ENCODE results near the gene DNAJB1. TPM values are rescaled to one million over a fixed set of nuclear protein-coding genes. Genes with fewer than 3 reads are reported as not detected.
"Not testable (repeated sequence)": the region's sequence is repeated elsewhere in the genome, so short reads cannot be mapped to it uniquely, and the experiment has no call there.

Gene DNAJB1
- polyA plus RNA-seq, 1 donor (not counting 4 experiments of a cell fraction or from before 2014, with no cell fraction given) = 265 TPM

- FAIRE-seq (no peak), DNase-seq (ENCODE audit: low read depth, low spot score) (no peak)
- peaks cover 7 to 16% of the 10 kb centered on the region in 2 experiments for H3K36me3 ChIP-seq (ENCODE audit: control insufficient read depth in 2 of 2, extremely low read depth in 1 of 2, insufficient read depth in 2 of 2, low read length in 2 of 2)
Measured at GRCh38 chr19:14565298-14565679, 47.1 kb upstream of the DNAJB1 start.

GRCh38 chr19:14564652-14565297 lies 46.6 kb upstream of the DNAJB1 start:
- H2AFZ ChIP-seq (ENCODE audit: control insufficient read depth, low read length); H3K4me3 ChIP-seq (ENCODE audit: control insufficient read depth in 2 of 3, extremely low read depth in 1 of 3, insufficient read depth in 2 of 3, low read depth in 1 of 3, low read length in 3 of 3); DNase-seq (ENCODE audit: low read depth, low spot score); H3K27me3 ChIP-seq (ENCODE audit: control insufficient read depth, extremely low read depth, insufficient read depth, low read length); H3K9me1 ChIP-seq (ENCODE audit: control insufficient read depth, extremely low read depth, insufficient read depth, low read length); H3K9ac ChIP-seq (ENCODE audit: control insufficient read depth, extremely low read depth, insufficient read depth, low read length); H3K4me2 ChIP-seq (ENCODE audit: control insufficient read depth, extremely low read depth, insufficient read depth, low read depth, low read length); H4K20me1 ChIP-seq (ENCODE audit: control insufficient read depth, extremely low read depth, insufficient read depth, low read length); FAIRE-seq; H3K27ac ChIP-seq (ENCODE audit: control insufficient read depth, insufficient read depth, low read length); dilution Hi-C loops (cut with MboI; ENCODE audit: extremely low pct_ligation_motif_present, low sequenced_read_pairs); H3K9me3 ChIP-seq (ENCODE audit: control insufficient read depth, low read depth, low read length): not testable (repeated sequence)
- H3K4me1 ChIP-seq (ENCODE audit: control insufficient read depth, extremely low read depth, insufficient read depth, low read length) = peaks cover 31% of the 10 kb centered on the region
- peaks cover 36% of the 10 kb centered on the region for H3K79me2 ChIP-seq (ENCODE audit: control insufficient read depth, insufficient read depth, low read length)
- peaks cover 7 to 16% of the 10 kb centered on the region in 2 experiments for H3K36me3 ChIP-seq (ENCODE audit: control insufficient read depth in 2 of 2, extremely low read depth in 1 of 2, insufficient read depth in 2 of 2, low read length in 2 of 2)

More at GRCh38 chr19:14565298-14565679, 47.1 kb upstream of the DNAJB1 start:
- Histone ChIP-seq H2AFZ (ENCODE audit: control insufficient read depth, low read length) (no peak overlapping the region), H3K9me3 (ENCODE audit: control insufficient read depth, low read depth, low read length) (no peaks in the 10 kb centered on the region), H3K4me1 (ENCODE audit: control insufficient read depth, extremely low read depth, insufficient read depth, low read length) (peaks cover 27% of the 10 kb centered on the region), H3K27me3 (ENCODE audit: control insufficient read depth, extremely low read depth, insufficient read depth, low read length) (no peaks in the 10 kb centered on the region), H3K4me2 (ENCODE audit: control insufficient read depth, extremely low read depth, insufficient read depth, low read depth, low read length) (no peak overlapping the region), H3K4me3 (ENCODE audit: control insufficient read depth in 2 of 3, extremely low read depth in 1 of 3, insufficient read depth in 2 of 3, low read depth in 1 of 3, low read length in 3 of 3) (no peak overlapping the region), H3K9ac (ENCODE audit: control insufficient read depth, extremely low read depth, insufficient read depth, low read length) (no peak overlapping the region), H3K27ac (ENCODE audit: control insufficient read depth, insufficient read depth, low read length) (no peak overlapping the region), H3K9me1 (ENCODE audit: control insufficient read depth, extremely low read depth, insufficient read depth, low read length) (no peaks in the 10 kb centered on the region), H3K79me2 (ENCODE audit: control insufficient read depth, insufficient read depth, low read length) (peaks cover 34% of the 10 kb centered on the region), H4K20me1 (ENCODE audit: control insufficient read depth, extremely low read depth, insufficient read depth, low read length) (no peaks in the 10 kb centered on the region)
- TF ChIP-seq EZH2 (IDR thresholded peaks at IDR 0.05; ENCODE audit: low read length) = no peak
- TF ChIP-seq, protein P1, sequence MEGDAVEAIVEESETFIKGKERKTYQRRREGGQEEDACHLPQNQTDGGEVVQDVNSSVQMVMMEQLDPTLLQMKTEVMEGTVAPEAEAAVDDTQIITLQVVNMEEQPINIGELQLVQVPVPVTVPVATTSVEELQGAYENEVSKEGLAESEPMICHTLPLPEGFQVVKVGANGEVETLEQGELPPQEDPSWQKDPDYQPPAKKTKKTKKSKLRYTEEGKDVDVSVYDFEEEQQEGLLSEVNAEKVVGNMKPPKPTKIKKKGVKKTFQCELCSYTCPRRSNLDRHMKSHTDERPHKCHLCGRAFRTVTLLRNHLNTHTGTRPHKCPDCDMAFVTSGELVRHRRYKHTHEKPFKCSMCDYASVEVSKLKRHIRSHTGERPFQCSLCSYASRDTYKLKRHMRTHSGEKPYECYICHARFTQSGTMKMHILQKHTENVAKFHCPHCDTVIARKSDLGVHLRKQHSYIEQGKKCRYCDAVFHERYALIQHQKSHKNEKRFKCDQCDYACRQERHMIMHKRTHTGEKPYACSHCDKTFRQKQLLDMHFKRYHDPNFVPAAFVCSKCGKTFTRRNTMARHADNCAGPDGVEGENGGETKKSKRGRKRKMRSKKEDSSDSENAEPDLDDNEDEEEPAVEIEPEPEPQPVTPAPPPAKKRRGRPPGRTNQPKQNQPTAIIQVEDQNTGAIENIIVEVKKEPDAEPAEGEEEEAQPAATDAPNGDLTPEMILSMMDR (optimal IDR thresholded peaks at IDR 0.05 in 1 of 3, IDR thresholded peaks at IDR 0.05 in 1 of 3, conservative IDR thresholded peaks at IDR 0.05 in 1 of 3; ENCODE audit: extremely low read depth in 1 of 3, insufficient read depth in 2 of 3, low read length in 3 of 3) = no peak
- dilution Hi-C loops (cut with MboI; ENCODE audit: extremely low pct_ligation_motif_present, low sequenced_read_pairs) = no loop called here

Measured in keratinocyte (primary cell).